Fibroblast of the aortic adventitia (primary cell): ENCODE measurements around the gene RNASEH2C. TPM values are rescaled to one million over a fixed set of nuclear protein-coding genes. Genes with fewer than 3 reads are reported as not detected.
"Not testable (repeated sequence)": the region's sequence is repeated elsewhere in the genome, so short reads cannot be mapped to it uniquely, and the experiment has no call there.

Source experiments
- DNase-seq: peaks from one replicate; pipeline ENCODE4 v3.0.0-alpha.2; 2010; ENCODE audit warnings: low read depth
- H3K4me3 ChIP-seq: 2 replicates; pipeline ENCODE4 v1.5.1; 2011; ENCODE audit warnings: low read depth, mild to moderate bottlenecking, control low read depth, low read length, moderate library complexity
- CTCF ChIP-seq: IDR thresholded peaks from 2 replicates; pipeline ENCODE4 v1.5.1; 2011; ENCODE audit warnings: mild to moderate bottlenecking, low read length, control low read depth, inconsistent platforms; ENCODE audit not compliant: insufficient read depth
- small RNA-seq: library from RNA; depleted of rRNA; stranded (forward); fragments of <200 nt; gene quantifications from one replicate; pipeline ENCODE3, GENCODE V24; 2012
- total RNA-seq: library from RNA; depleted of rRNA; stranded (reverse); fragments of >200 nt; gene quantifications from 2 replicates; pipeline ENCODE4 v1.2.3, GENCODE V29; 2012; ENCODE audit warnings: low replicate concordance

RNASEH2C gene
- total RNA-seq, 1 donor = 44.6 TPM

- no peak overlapping the region for H3K4me3 ChIP-seq
- no peak for DNase-seq
- no peak for TF ChIP-seq CTCF
Observed at GRCh38 chr11:65692367-65692766, 28.2 kb downstream of the RNASEH2C start.

- not testable (repeated sequence) for H3K4me3 ChIP-seq, DNase-seq
Observed at GRCh38 chr11:65691847-65692246, 28.8 kb downstream of the RNASEH2C start.

GRCh38 chr11:65685981-65686380 is 34.6 kb downstream of the RNASEH2C start:
- no peak for TF ChIP-seq CTCF
- DNase-seq = no peak
- no peak overlapping the region for H3K4me3 ChIP-seq

- not testable (repeated sequence) for DNase-seq, H3K4me3 ChIP-seq
Observed at GRCh38 chr11:65683480-65683879, 37.1 kb downstream of the RNASEH2C start.

GRCh38 chr11:65680192-65680743 is 40.3 kb downstream of the RNASEH2C start:
- TF ChIP-seq CTCF = no peak
- no peak for DNase-seq

GRCh38 chr11:65672982-65673381 is 47.6 kb downstream of the RNASEH2C start:
- H3K4me3 ChIP-seq = no peak overlapping the region
- no peak for DNase-seq
- TF ChIP-seq CTCF = no peak

More at GRCh38 chr11:65680192-65680743, 40.3 kb downstream of the RNASEH2C start:
- no peak overlapping the region for H3K4me3 ChIP-seq

GRCh38 chr11:65672180-65672860 is 48.3 kb downstream of the RNASEH2C start:
- TF ChIP-seq CTCF = no peak
- no peak for DNase-seq
- no peak overlapping the region for H3K4me3 ChIP-seq

Small RNA genes within 50 kb of the gene (small RNA-seq; reads per million reads assigned to genes)
- gene RN7SL309P = not detected

Other genes with a start within 250 kb of the RNASEH2C start
- 10,787 and 27,374 TPM in 2 replicates for gene MALAT1, start 221.8 kb downstream of the RNASEH2C start, total RNA-seq
- 32.1 and 76.8 TPM in 2 replicates for gene SCYL1, start 195.7 kb downstream of the RNASEH2C start, total RNA-seq
- 47.3 and 147 TPM in 2 replicates for gene LTBP3, start 162.4 kb downstream of the RNASEH2C start, total RNA-seq
- 27.2 and 48.0 TPM in 2 replicates for gene ZNRD2, start 150.3 kb downstream of the RNASEH2C start, total RNA-seq
- gene FAM89B, start 148.3 kb downstream of the RNASEH2C start, total RNA-seq = 5.6 and 21.6 TPM in 2 replicates
- gene EHBP1L1, start 144.7 kb downstream of the RNASEH2C start, total RNA-seq = 52.2 and 58.5 TPM in 2 replicates
- 0.09 and 0.65 TPM in 2 replicates for gene KCNK7, start 125.0 kb downstream of the RNASEH2C start, total RNA-seq
- 22.4 and 30.4 TPM in 2 replicates for gene MAP3K11, start 106.6 kb downstream of the RNASEH2C start, total RNA-seq
- 21.8 and 31.5 TPM in 2 replicates for gene PCNX3, start 105.0 kb downstream of the RNASEH2C start, total RNA-seq
- gene SIPA1, start 82.7 kb downstream of the RNASEH2C start, total RNA-seq = 7.5 and 21.7 TPM in 2 replicates
- 10.2 and 39.5 TPM in 2 replicates for gene RELA, start 57.9 kb downstream of the RNASEH2C start, total RNA-seq
- 35.9 and 59.1 TPM in 2 replicates for gene KAT5, start 8.5 kb downstream of the RNASEH2C start, total RNA-seq
- 11.5 and 14.4 TPM in 2 replicates for gene AP5B1, start 60.2 kb upstream of the RNASEH2C start, total RNA-seq
- gene OVOL1, start 66.3 kb upstream of the RNASEH2C start, total RNA-seq = not detected in 2 replicates
- 1.6 and 3.3 TPM in 2 replicates for gene SNX32, start 113.2 kb upstream of the RNASEH2C start, total RNA-seq
- gene CFL1, start 137.4 kb upstream of the RNASEH2C start, total RNA-seq = 673 and 713 TPM in 2 replicates
- gene MUS81, start 139.6 kb upstream of the RNASEH2C start, total RNA-seq = 26.3 and 31.8 TPM in 2 replicates
- gene EFEMP2, start 152.0 kb upstream of the RNASEH2C start, total RNA-seq = 57.3 and 105 TPM in 2 replicates
- not detected in 2 replicates for gene CTSW, start 159.0 kb upstream of the RNASEH2C start, total RNA-seq
- gene FIBP, start 167.7 kb upstream of the RNASEH2C start, total RNA-seq = 71.7 and 157 TPM in 2 replicates
- gene CCDC85B, start 169.9 kb upstream of the RNASEH2C start, total RNA-seq = 75.0 and 288 TPM in 2 replicates
- 11.4 and 73.9 TPM in 2 replicates for gene FOSL1, start 179.6 kb upstream of the RNASEH2C start, total RNA-seq
- 9.6 and 44.8 TPM in 2 replicates for gene C11orf68, start 198.3 kb upstream of the RNASEH2C start, total RNA-seq
- 155 and 317 TPM in 2 replicates for gene DRAP1, start 198.6 kb upstream of the RNASEH2C start, total RNA-seq
- gene TSGA10IP, start 224.7 kb upstream of the RNASEH2C start, total RNA-seq = not detected in 2 replicates
- 22.7 and 71.2 TPM in 2 replicates for gene SART1, start 240.9 kb upstream of the RNASEH2C start, total RNA-seq